K562 (cell line): Measurements from ENCODE around the gene FABP7. TPM values are rescaled to one million over a fixed set of nuclear protein-coding genes. Genes with fewer than 3 reads are reported as not detected.

Experiments used
- ATAC-seq: fragments of 200-7000 bp; cut with Tn5 transposase; 3 replicates; pipeline ENCODE4 v1.9.1; 2020; ENCODE audit warnings: moderate library complexity
- BruUV-seq: library from RNA; stranded (reverse); fragments of 400-500 nt; replicated peaks from 2 replicates; lab custom pipeline; 2021; lab: Mats Ljungman, UMichigan
- CTCF ChIA-PET: fragments of 300-600 bp; formaldehyde crosslinking; extraction: SDS; loops from one replicate; lab custom pipeline; 2021; ENCODE audit warnings: low intra/inter-chr PET ratio; lab: Yijun Ruan, JAX
- POLR2A ChIA-PET: fragments of 300-600, 350-650 bp; sonication (Branson Sonifier 250); formaldehyde crosslinking; extraction: SDS; loops from one replicate; lab custom pipeline; 2021; ENCODE audit warnings: antibody characterized with exemption, inconsistent platforms; lab: Yijun Ruan, JAX
- DNase-seq, 4 experiments: peaks; one replicate each; pipeline versions ENCODE4 v3.0.0 to v3.0.0-alpha.2; 2011 to 2018; ENCODE audit warnings: low spot score in 3 of 4, mixed read lengths in 3 of 4; ENCODE audit errors: extremely low read depth in 1 of 4
- FAIRE-seq: peaks from 2 replicates; lab custom pipeline; 2011; peaks lifted over from hg19 to GRCh38; lab: Jason Lieb, UNC
- H2AFZ ChIP-seq: 2 replicates; pipeline ENCODE4 v1.6.0; 2011; ENCODE audit warnings: low read depth, low read length, control low read depth, inconsistent platforms
- H3K27ac ChIP-seq: fragments of 200-600 bp; 3 replicates; pipeline ENCODE4 v1.8.0; 2011; ENCODE audit warnings: low read depth, mild to moderate bottlenecking, control low read depth, inconsistent platforms, low read length, moderate library complexity, mixed read lengths; ENCODE audit errors: extremely low read depth
- H3K27me3 ChIP-seq, 2 experiments: fragments of 300-600 bp in 1 of 2; 2 replicates in 1 of 2; 3 replicates in 1 of 2; pipeline versions ENCODE4 v1.6.0 to v1.8.0; 2011; ENCODE audit warnings: inconsistent platforms in 2 of 2, low read length in 2 of 2, mild to moderate bottlenecking in 1 of 2, mixed read lengths in 1 of 2, moderate library complexity in 1 of 2; ENCODE audit not compliant: control insufficient read depth in 2 of 2, insufficient read depth in 2 of 2
- H3K36me3 ChIP-seq: fragments of 300-600 bp; 3 replicates; pipeline ENCODE4 v1.8.0; 2011; ENCODE audit warnings: mild to moderate bottlenecking, low read length, inconsistent platforms; ENCODE audit not compliant: control insufficient read depth, insufficient read depth
- H3K4me1 ChIP-seq, 2 experiments: fragments of 200-600 bp in 1 of 2; replicated peaks in 1 of 2; 2 replicates in 1 of 2; 3 replicates in 1 of 2; pipeline versions ENCODE4 v1.5.1 to v1.8.0; 2011; ENCODE audit warnings: inconsistent platforms in 2 of 2, low read length in 2 of 2, mild to moderate bottlenecking in 1 of 2, mixed read lengths in 1 of 2, moderate library complexity in 1 of 2; ENCODE audit not compliant: control insufficient read depth in 2 of 2, insufficient read depth in 2 of 2
- H3K4me2 ChIP-seq: 2 replicates; pipeline ENCODE4 v1.6.1; 2011; ENCODE audit warnings: low read length, control low read depth, inconsistent platforms, mixed read lengths; ENCODE audit not compliant: insufficient read depth
- H3K4me3 ChIP-seq: fragments of 200-600 bp; sonication (generic), shearing (Covaris generic); 2 replicates; pipeline ENCODE4 v1.5.1; 2016; ENCODE audit warnings: control low read depth, inconsistent platforms
- H3K79me2 ChIP-seq: fragments of 200-600 bp; 3 replicates; pipeline ENCODE4 v1.8.0; 2011; ENCODE audit warnings: low read length, inconsistent platforms; ENCODE audit not compliant: control insufficient read depth, insufficient read depth
- H3K9ac ChIP-seq, 2 experiments: 2 replicates each; pipeline versions ENCODE4 v1.6.0 to v1.6.1; 2011; ENCODE audit warnings: low read depth in 2 of 2, low read length in 2 of 2, control low read depth in 1 of 2, inconsistent platforms in 1 of 2, mild to moderate bottlenecking in 1 of 2, mixed read lengths in 1 of 2; ENCODE audit not compliant: insufficient read depth in 1 of 2
- H3K9me1 ChIP-seq: one replicate; pipeline ENCODE4 v1.6.0; 2011; ENCODE audit warnings: inconsistent platforms, mild to moderate bottlenecking, low read length, moderate library complexity; ENCODE audit not compliant: control insufficient read depth, insufficient read depth
- H3K9me3 ChIP-seq: replicated peaks from 2 replicates; pipeline ENCODE4 v1.5.1; 2011; ENCODE audit warnings: low read depth, low read length, inconsistent platforms; ENCODE audit not compliant: control insufficient read depth, insufficient read depth
- H4K20me1 ChIP-seq: replicated peaks from 2 replicates; pipeline ENCODE4 v1.6.1; 2011; ENCODE audit warnings: low read length, inconsistent platforms, mixed read lengths; ENCODE audit not compliant: control insufficient read depth, insufficient read depth
- ATF3 ChIP-seq, 2 experiments: fragments of 450-650 bp in 1 of 2; sonication (generic) in 1 of 2; formaldehyde crosslinking in 1 of 2; IDR thresholded peaks in 1 of 2; conservative IDR thresholded peaks in 1 of 2; 2 replicates each; pipeline versions ENCODE4 v1.6.1 to v1.8.1; 2016 to 2023; ENCODE audit warnings: mild to moderate bottlenecking in 2 of 2, moderate library complexity in 2 of 2, inconsistent platforms in 1 of 2, missing genetic modification reagents in 1 of 2
- FIP1L1 ChIP-seq: fragments of 200-400 bp; formaldehyde crosslinking; IDR thresholded peaks from 2 replicates; pipeline ENCODE4 v1.6.1; 2018; ENCODE audit warnings: mild to moderate bottlenecking, low read depth, low read length; ENCODE audit not compliant: poor library complexity, severe bottlenecking
- KAT8 ChIP-seq: fragments of 450-650 bp; IDR thresholded peaks from 2 replicates; pipeline ENCODE4 v1.6.1; 2016; ENCODE audit warnings: low read depth, mild to moderate bottlenecking
- SAFB ChIP-seq: fragments of 200-400 bp; formaldehyde crosslinking; IDR thresholded peaks from 2 replicates; pipeline ENCODE4 v1.6.1; 2017; ENCODE audit warnings: low read depth, low read length, borderline replicate concordance
- SMARCC2 ChIP-seq: fragments of 450-650 bp; IDR thresholded peaks from 2 replicates; pipeline ENCODE4 v1.6.1; 2017; ENCODE audit warnings: antibody characterized with exemption, moderate library complexity, mild to moderate bottlenecking, low read depth
- WGBS: fragments of 100-300 bp; shearing (Covaris generic); methylation state at CpG from one replicate; pipeline ENCODE4 v1.1.6; 2016; ENCODE audit warnings: low coverage, mixed read lengths; ENCODE audit not compliant: insufficient coverage; ENCODE audit errors: missing lambda C conversion rate; 5-methylcytosine and 5-hydroxymethylcytosine counted together
- in situ Hi-C: fragments of 300-500 bp; cut with MboI; formaldehyde crosslinking; loops from 4 replicates; pipeline ENCODE4 v1.15.0; 2018; ENCODE audit warnings: inconsistent platforms, mixed read lengths
- intact Hi-C: fragments of 100-400 bp; cut with micrococcal nuclease; formaldehyde crosslinking; loops from 2 replicates; pipeline ENCODE4 v1.14.2; 2022
- polyA plus RNA-seq, 8 experiments: library from polyadenylated mRNA; depleted of rRNA in 4 of 8; stranded (reverse) in 5 of 8; unstranded in 3 of 8; fragments of >200 nt; fragmentation: Nextera tagmentation in 2 of 8; fragmentation: Illumina TruSeq in 1 of 8; extraction: Ambion mirVana in 2 of 8; extraction: Trizol in 1 of 8; gene quantifications; 2 replicates each; pipeline versions ENCODE4 v1.2.1 to v1.2.3, GENCODE V29; 2011 to 2014; ENCODE audit warnings: inconsistent platforms in 1 of 8, missing spikeins in 1 of 8
- total RNA-seq, 7 experiments: library from RNA; depleted of rRNA in 6 of 7; stranded (reverse); fragments of >200 nt in 6 of 7; fragmentation: Illumina TruSeq in 2 of 7; extraction: Trizol in 2 of 7; gene quantifications; 2 replicates each; pipeline versions ENCODE4 v1.2.1 to v1.2.3, GENCODE V29; 2011 to 2021; ENCODE audit warnings: low replicate concordance in 1 of 7

The FABP7 gene
- total and polyA plus RNA-seq, 9 of the 15 experiments (the other 6 are each of a cell fraction or from before 2014, with no cell fraction given), result 0.07 to 0.14 TPM; not detected in 7

- WGBS, result 14% methylated on average over 4 of the region's 4 CpGs
- H3K4me2 ChIP-seq, result no peak overlapping the region
- in situ Hi-C loops, result no loop called here
- H3K4me1 ChIP-seq, result 0 out of 5 replicates have a peak, but pooled peaks cover 0 to 3% of the 10 kb centered on the region in 2 experiments
- H3K79me2 ChIP-seq, result no peaks in the 10 kb centered on the region
- no peaks in the 10 kb centered on the region for H3K36me3 ChIP-seq
- DNase-seq (no peak), ATAC-seq (no peak)
- ChIA-PET CTCF (no interaction called here), POLR2A (no interaction called here)
- no peaks in the 10 kb centered on the region for H3K9me1 ChIP-seq
- no peak overlapping the region for H3K4me3 ChIP-seq
- BruUV-seq, result no TSS peak
- H4K20me1 ChIP-seq, result no peaks in the 10 kb centered on the region
- no peak overlapping the region for H3K9ac ChIP-seq
- TF ChIP-seq KAT8 (no peak), SMARCC2 (no peak), ATF3 (IDR thresholded peaks at IDR 0.05) (peak; percentile 19; the same call in 1 of the 2 replicates), ATF3 (CRISPR knock-in tag; conservative IDR thresholded peaks at IDR 0.05) (no peak), FIP1L1 (no peak), SAFB (no peak)
- TF ChIP-seq, all 486 proteins: peak for 1
- Histone ChIP-seq H3K27me3 (no peaks in the 10 kb centered on the region), H2AFZ (peak overlapping the region; percentile 51; the same call in 1 of the 2 replicates), H3K27ac (no peak overlapping the region), H3K9me3 (no peaks in the 10 kb centered on the region)
- FAIRE-seq, result no peak
- intact Hi-C loops, result no loop called here
These were observed 38.2 kb downstream of the FABP7 start for GRCh38 chr6:122817766-122818165.
